Subcutaneous abdominal adipose tissue (tissue), 5 donors: ENCODE data around the gene ELP1.

ENCODE experiments used
- H3K27ac ChIP-seq: one replicate; pipeline ENCODE4 v1.7.0; 2013; ENCODE audit warnings: low read depth, mild to moderate bottlenecking, inconsistent platforms, low read length, moderate library complexity
- H3K27me3 ChIP-seq, 5 donors: one replicate each; pipeline ENCODE4 v1.7.0; 2013; ENCODE audit warnings: low read length in 5 of 5, inconsistent platforms in 1 of 5; ENCODE audit not compliant: control insufficient read depth in 5 of 5, insufficient read depth in 4 of 5
- H3K36me3 ChIP-seq, 5 donors: one replicate each; pipeline ENCODE4 v1.7.0; 2013; ENCODE audit warnings: low read length in 5 of 5; ENCODE audit not compliant: control insufficient read depth in 5 of 5, insufficient read depth in 5 of 5
- H3K4me1 ChIP-seq, 5 donors: one replicate each; pipeline ENCODE4 v1.7.0; 2013; ENCODE audit warnings: low read length in 5 of 5, mild to moderate bottlenecking in 3 of 5, moderate library complexity in 1 of 5; ENCODE audit not compliant: control insufficient read depth in 5 of 5, insufficient read depth in 5 of 5
- H3K4me3 ChIP-seq, 5 donors: one replicate each; pipeline ENCODE4 v1.7.0; 2013; ENCODE audit warnings: low read length in 5 of 5, low read depth in 1 of 5
- H3K9ac ChIP-seq, 5 donors: one replicate each; pipeline ENCODE4 v1.7.0; 2013; ENCODE audit warnings: low read length in 5 of 5, mild to moderate bottlenecking in 4 of 5, moderate library complexity in 3 of 5
- H3K9me3 ChIP-seq, 5 donors: one replicate each; pipeline ENCODE4 v1.7.0; 2013; ENCODE audit warnings: low read length in 5 of 5; ENCODE audit not compliant: control insufficient read depth in 5 of 5
- donor health status: healthy.
- donor health status: healthy.
- donor health status: healthy.
- donor health status: healthy.
- donor health status: healthy.

ELP1 gene

DNA sequence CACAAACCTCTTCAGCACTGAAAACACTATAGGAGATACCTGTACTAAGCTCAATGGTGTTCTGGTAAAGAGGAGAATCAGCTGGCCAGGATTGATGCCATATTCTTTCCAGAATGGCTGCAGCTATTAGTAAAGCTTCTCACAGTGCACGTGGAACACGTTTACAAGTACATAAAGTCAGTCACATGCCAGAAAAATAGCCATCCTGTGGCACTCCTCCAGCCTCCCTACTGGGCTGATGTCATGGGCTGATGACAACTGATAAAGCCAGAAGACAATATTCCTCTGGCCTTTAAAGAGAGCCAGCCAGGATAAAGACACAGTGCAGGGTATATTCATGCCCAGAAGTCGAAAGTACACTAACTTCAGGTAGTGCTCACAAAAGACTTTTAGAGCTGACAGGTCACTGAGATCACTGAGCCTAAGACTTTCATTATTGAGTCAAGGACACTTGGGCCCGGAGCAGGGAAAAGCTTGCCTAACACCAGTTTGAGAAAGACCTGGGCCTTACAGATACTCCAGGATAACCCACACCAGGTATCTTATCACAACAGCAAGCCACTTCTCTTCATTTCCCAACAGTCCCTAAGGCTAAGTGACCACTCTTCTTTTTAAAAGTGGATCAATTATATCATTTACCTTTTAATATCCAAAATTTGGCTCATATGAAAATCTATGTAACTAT is 29.7 kb upstream of the ELP1 start:
- Histone ChIP-seq H3K27me3 (no peaks in the 10 kb centered on the region), H3K4me1 (no peaks in the 10 kb centered on the region), H3K36me3 (peaks cover 4 to 27% (median 12%) of the 10 kb centered on the region in 5 donors), H3K4me3 (no peak overlapping the region), H3K9ac (no peak overlapping the region), H3K27ac (no peak overlapping the region), H3K9me3 (no peaks in the 10 kb centered on the region)

GRCh38 chr9:108961151-108961550 is 27.2 kb upstream of the ELP1 start:
- no peaks in the 10 kb centered on the region for H3K4me1 ChIP-seq
- no peak overlapping the region for H3K27ac ChIP-seq
- H3K4me3 ChIP-seq: no peak overlapping the region
- no peak overlapping the region for H3K9ac ChIP-seq
- H3K9me3 ChIP-seq: no peaks in the 10 kb centered on the region
- H3K36me3 ChIP-seq: peaks cover 4 to 23% (median 11%) of the 10 kb centered on the region in 5 donors
- no peaks in the 10 kb centered on the region for H3K27me3 ChIP-seq

GRCh38 chr9:108960331-108960730 is 26.4 kb upstream of the ELP1 start:
- Histone ChIP-seq H3K4me3 (no peak overlapping the region), H3K27me3 (no peaks in the 10 kb centered on the region), H3K9me3 (no peaks in the 10 kb centered on the region), H3K4me1 (no peaks in the 10 kb centered on the region), H3K36me3 (peaks cover 4 to 15% (median 11%) of the 10 kb centered on the region in 5 donors), H3K9ac (no peak overlapping the region), H3K27ac (no peak overlapping the region)

DNA sequence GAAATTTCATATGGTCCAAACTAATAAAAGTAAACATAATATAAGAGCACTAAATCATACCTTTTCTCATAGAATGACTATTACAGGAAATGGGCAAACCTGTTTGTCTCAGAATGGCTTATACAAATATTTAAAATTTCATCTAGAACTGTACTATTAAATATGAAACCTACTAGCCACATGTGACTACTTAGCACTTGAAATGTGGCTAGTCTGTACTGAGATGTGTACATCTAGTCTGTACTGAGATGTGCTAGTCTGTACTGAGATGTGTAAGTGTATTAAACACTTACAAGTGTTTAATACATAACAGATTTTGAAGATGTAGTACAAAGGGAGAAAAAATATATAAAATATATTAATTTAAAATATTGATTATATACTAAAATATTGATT is 22.7 kb upstream of the ELP1 start:
- Histone ChIP-seq H3K27ac (no peak overlapping the region), H3K36me3 (peaks cover 5 to 21% (median 8%) of the 10 kb centered on the region in 5 donors), H3K4me3 (no peak overlapping the region), H3K9me3 (no peaks in the 10 kb centered on the region), H3K9ac (no peak overlapping the region), H3K4me1 (no peaks in the 10 kb centered on the region), H3K27me3 (no peaks in the 10 kb centered on the region)

DNA sequence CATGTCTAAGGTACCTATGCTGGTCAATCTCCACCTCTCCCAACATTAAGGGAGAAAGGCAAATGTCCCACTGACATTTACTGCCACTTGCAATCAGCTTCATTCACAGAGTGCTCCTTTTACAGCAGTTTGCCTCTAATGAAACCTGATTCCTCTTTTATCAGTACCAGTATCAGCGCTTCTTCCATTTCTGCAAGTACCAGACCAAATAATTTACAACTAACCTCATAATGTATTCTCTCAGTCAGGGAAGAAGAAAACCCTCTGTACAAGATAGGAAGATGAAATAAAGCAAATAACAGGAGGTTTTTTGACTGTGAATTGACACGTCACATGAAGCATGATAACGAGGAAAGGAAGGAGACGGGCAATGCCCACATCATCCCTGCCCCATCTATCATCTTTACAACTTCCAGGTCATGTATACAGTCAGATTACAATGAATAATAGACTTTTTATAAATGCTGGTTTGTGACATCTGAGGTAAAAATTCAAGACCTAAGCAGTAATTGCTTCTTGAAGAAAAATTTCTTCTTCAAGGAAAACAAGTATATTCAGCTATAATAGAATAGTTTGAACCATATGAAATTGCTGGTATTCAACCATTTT is 22.2 kb upstream of the ELP1 start:
- Histone ChIP-seq H3K9ac (no peak overlapping the region), H3K27ac (no peak overlapping the region), H3K36me3 (peaks cover 6 to 16% (median 7%) of the 10 kb centered on the region in 5 donors), H3K27me3 (no peaks in the 10 kb centered on the region), H3K4me3 (no peak overlapping the region), H3K4me1 (no peaks in the 10 kb centered on the region), H3K9me3 (no peaks in the 10 kb centered on the region)

DNA sequence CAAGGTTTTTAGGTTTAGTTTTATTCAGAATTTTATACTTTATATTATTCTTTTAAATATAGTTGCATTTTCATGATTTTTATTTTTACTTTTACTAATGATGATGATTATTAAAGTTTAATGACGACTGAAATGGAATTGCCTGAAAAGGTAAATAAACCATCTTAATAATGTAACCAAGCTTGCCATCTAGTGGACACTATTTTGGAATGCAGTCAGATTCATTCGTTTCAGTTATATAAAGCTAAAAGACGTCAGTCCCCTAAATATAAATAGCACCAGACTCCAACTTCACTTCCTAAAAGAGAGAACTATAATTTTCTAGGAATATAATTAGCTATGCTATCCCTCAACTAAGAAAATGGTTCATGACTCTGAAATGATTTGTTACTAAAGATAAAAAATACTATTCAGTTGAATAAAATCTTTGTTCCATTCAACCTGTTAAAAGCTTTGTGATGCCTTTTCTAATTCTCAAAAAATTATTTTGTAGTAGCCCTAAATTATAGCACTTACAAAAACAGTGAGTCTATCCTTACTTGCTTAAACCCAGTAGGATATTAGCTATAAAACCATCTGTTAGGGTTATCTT is 20.2 kb upstream of the ELP1 start:
- Histone ChIP-seq H3K4me1 (peaks cover 0 to 5% (median 0%) of the 10 kb centered on the region in 5 donors), H3K9ac (no peak overlapping the region), H3K36me3 (peaks cover 0 to 16% (median 3%) of the 10 kb centered on the region in 5 donors), H3K27me3 (no peaks in the 10 kb centered on the region), H3K4me3 (no peak overlapping the region), H3K9me3 (no peaks in the 10 kb centered on the region), H3K27ac (no peak overlapping the region)

DNA sequence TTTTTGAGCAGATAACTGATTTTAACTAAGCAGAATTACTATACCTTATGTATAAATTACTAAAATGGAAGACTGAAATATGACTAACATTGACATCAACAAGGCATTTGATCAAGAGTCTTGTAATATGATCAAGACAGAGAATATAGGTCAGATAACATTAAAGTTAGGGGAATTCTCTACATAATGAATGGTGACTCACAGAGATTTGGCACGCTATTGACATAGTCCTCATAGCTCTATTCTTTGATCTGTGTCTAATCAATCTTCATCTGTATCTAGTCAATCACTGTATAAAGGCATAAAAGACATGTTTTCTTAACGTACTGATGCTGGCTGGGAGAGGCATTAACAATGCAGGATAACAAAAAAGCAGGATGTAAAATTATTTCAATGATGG is 17.7 kb upstream of the ELP1 start:
- Histone ChIP-seq H3K27ac (no peak overlapping the region), H3K36me3 (peaks cover 0 to 20% (median 3%) of the 10 kb centered on the region in 5 donors), H3K4me3 (no peak overlapping the region), H3K9ac (no peak overlapping the region), H3K27me3 (no peaks in the 10 kb centered on the region), H3K4me1 (peaks cover 0 to 5% (median 0%) of the 10 kb centered on the region in 5 donors), H3K9me3 (no peaks in the 10 kb centered on the region)

DNA sequence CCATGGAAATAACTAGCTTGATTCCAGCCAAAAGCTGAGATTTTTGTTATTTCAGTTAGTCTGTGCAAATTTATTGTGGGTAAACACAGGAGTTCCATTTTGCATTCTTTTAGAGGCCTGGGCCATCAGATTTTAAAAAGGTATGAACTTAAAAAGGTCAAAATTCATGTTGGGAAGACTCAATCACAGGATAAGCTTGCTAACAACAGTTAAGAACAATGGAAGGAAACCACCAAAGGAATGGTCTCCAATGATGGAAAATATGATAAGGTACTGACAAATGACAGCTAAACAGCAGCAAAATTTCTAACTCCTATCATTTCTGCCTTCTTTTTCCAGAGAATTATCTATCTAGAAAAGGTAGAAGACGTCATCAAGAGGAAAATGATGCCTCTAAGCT is 16.2 kb upstream of the ELP1 start:
- H3K9ac ChIP-seq: no peak overlapping the region

DNA sequence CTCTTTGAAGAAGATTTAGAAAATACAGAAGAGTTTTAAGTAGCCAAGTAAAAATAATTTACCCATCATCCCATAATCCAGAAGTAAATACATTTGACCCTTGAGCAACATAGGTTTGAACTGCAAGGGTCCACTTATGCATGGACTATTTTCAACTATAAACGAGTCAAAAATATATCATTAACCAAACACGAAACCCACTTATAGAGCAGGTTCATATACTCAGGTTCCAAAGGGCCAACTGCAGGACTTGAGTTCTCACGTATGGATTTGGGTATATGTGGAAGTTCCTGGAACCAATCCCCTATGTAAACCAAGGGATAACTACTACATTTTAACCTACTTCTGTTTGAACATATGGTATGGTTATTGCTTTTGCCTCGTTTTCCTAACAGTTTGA is 6.1 kb upstream of the ELP1 start:
- H3K27ac ChIP-seq: no peak overlapping the region
- H3K4me3 ChIP-seq: no peak overlapping the region
- H3K9ac ChIP-seq: no peak overlapping the region
- H3K36me3 ChIP-seq: peaks cover 15 to 42% (median 29%) of the 10 kb centered on the region in 5 donors
- H3K4me1 ChIP-seq: peaks cover 0 to 6% (median 4%) of the 10 kb centered on the region in 5 donors
- no peaks in the 10 kb centered on the region for H3K9me3 ChIP-seq
- H3K27me3 ChIP-seq: no peaks in the 10 kb centered on the region

More for the DNA sequence above, 16.2 kb upstream of the ELP1 start:
- Histone ChIP-seq H3K27ac (no peak overlapping the region), H3K9me3 (no peaks in the 10 kb centered on the region), H3K4me1 (peaks cover 0 to 5% (median 0%) of the 10 kb centered on the region in 5 donors), H3K36me3 (peaks cover 0 to 20% (median 3%) of the 10 kb centered on the region in 5 donors), H3K4me3 (no peak overlapping the region), H3K27me3 (no peaks in the 10 kb centered on the region)
